Kasumi-1 (cell line): ENCODE measurements around the gene OLIG3.

Experiments
- DNase-seq, 2 experiments: peaks; one replicate each; lab custom pipeline; 2025; lab: John Stamatoyannopoulos, UW

Gene OLIG3

DNA sequence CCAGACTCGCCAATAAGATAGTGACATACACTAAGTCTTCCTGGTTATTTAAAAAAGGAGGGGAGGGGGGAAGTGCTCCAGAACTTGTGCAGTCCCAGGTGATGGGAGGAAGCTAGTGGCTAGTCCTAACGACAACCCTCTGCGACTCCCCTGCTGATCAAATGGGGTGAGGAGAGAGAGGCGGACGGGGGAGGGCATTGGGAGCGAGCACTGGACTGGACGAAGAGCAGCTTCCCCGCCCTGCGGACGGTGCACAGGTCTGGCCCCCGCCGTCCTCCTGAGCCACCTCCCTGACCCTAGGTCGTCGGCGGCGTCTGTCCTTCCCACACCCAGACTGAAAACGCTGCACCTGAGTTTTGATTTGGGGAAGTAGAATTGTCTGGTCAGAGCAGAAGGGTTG, 2.2 kb upstream of the OLIG3 start:
- no peak for DNase-seq

- DNase-seq: no peak
Observed at GRCh38 chr6:137495703-137496336, 1.6 kb upstream of the OLIG3 start.

DNA sequence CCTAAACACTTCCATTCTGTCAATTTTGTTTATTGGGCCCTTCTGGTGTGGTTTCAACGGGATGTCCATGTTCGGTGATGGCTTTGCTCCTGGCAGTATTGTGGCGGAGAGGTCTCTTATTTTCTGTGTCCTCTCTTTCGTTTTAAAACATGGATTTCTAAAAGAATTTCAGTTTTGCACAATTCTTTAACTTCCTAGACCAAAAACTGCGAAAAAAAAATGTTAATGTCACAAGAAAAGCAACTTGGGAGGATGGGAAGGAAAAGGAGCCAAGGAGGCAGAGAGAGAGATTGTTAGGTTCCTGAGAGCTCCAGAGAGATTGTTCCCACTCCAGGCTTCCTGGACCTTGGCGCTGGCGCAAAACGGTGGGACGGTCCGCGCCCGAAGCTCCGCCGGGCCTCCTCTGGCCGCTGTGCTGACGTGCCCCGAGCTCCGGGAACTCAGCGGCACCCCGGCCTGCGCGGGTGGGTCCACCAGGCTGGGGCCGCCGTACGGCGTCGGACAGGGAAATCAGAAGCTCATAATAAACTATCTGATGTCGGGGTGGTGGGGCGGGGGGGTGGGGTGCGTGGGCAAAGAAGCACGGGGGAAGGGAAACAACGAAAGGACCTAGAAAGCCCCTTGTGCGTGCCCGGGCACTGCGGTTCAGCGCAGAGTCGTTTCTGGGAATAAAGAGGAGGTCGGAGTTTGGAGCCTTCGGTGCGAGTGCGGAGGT, 951 bp upstream of the OLIG3 start:
- DNase-seq: no peak

GRCh38 chr6:137493218-137494038, 766 bp downstream of the OLIG3 start:
- no peak for DNase-seq

- DNase-seq: no peak
Observed at GRCh38 chr6:137492289-137493217, 1.6 kb downstream of the OLIG3 start.

GRCh38 chr6:137491478-137491877, 2.7 kb downstream of the OLIG3 start:
- DNase-seq: no peak

GRCh38 chr6:137490961-137491360, 3.2 kb downstream of the OLIG3 start:
- no peak for DNase-seq

GRCh38 chr6:137490006-137490905, 3.9 kb downstream of the OLIG3 start:
- no peak for DNase-seq

GRCh38 chr6:137489046-137490005, 4.9 kb downstream of the OLIG3 start:
- DNase-seq: no peak

- DNase-seq: no peak
Observed at GRCh38 chr6:137488150-137489045, 5.8 kb downstream of the OLIG3 start.

- DNase-seq: no peak
Observed at GRCh38 chr6:137487869-137488149, 6.4 kb downstream of the OLIG3 start.

GRCh38 chr6:137487181-137487868, 6.9 kb downstream of the OLIG3 start:
- no peak for DNase-seq

- DNase-seq: no peak
Observed at GRCh38 chr6:137486416-137486815, 7.8 kb downstream of the OLIG3 start.

DNA sequence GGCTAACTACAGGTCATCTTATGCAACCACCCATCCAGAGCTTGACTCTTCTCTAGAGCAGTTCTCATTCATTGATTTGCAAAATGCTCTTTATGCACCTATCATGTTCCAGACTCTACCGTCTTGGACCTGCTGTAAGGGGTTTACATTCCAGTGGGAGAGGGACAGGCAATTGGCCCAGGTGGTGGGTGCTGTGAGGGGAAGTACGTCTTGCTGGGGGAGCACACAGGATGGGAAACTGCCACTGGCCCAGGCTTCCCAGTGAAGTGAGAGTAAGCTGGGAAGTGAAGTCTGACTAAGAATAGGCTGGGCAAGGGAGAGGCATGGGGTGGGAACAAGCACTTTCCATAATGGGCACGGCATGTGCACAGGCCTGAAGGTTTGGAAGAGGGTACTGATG, 13.8 kb downstream of the OLIG3 start:
- DNase-seq: no peak

DNA sequence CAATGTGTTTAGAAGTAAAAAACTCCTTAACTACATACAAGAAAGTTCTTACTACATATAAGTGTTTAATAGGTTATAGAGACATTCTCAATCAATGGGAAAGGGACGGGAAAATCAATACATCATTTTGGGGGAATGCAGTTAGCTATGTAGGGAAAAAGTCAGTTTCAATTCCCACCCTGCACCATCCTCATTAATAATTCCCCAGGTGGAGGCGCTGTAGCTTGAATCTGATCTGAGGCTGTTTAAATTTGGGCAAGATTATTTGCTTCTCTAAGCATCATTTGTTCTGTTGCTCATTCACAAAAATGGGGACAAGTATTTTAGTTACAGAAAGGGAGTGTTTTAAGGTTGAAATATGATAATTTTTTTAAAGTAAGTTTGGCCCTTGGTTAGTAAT, 19.1 kb downstream of the OLIG3 start:
- no peak for DNase-seq

DNA sequence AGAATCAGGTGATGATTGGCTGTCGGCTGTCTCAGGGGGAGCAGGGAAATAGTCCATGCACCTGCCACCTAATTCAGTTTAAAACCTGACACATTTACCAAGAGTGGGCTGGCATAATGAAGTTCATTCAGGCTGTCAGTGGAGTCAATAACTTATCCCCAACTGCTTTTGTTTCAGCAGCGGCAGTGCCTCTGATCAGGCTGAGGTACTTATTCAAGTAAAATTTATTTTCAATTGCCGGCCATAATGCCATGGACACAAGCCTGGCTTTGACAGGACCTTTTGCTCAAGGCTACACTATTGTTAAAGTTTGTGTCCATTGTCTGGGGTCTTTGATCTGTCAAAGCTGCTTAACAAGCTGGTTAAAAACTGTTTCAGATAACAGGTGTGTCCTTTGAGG, 20.6 kb downstream of the OLIG3 start:
- DNase-seq: no peak

- DNase-seq: no peak
Observed at GRCh38 chr6:137472641-137473137, 21.5 kb downstream of the OLIG3 start.

DNA sequence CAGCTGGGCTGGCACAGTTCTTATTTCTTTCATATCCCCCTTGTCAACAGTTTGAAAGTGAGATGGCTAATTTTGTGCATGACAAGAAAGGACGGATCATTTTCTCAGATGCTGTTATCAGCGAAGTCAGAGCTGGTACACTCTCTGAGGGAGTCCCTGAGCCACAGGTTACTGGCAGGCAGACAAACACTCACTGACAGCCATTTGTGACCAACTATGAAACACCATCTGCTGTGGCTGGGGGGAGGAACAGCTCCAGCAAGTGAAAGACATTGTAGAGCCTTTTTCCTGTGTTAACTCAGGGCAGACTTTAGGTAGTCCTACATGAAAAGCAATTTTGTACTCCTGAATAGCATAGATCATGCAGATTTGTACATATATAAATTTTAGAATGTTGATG, 22.2 kb downstream of the OLIG3 start:
- no peak for DNase-seq
